Measurements from ENCODE around the gene MOSPD3.

The MOSPD3 gene

DNA sequence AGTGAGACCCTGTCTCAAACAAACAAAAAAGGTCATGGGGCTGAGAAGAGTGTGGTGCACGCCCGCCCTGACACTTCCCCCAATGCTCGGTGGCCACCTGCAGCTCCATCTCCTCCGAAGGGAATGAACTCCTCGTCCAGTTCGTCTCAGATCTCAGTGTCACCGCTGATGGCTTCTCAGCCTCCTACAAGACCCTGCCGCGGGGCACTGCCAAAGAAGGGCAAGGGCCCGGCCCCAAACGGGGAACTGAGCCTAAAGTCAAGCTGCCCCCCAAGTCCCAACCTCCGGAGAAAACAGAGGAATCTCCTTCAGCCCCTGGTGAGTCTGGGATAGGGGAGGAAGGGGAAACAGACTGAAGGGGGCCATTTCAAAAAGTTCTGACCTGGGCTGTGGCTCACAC, 6.0 kb upstream of the MOSPD3 start:
- no peak overlapping the region for H3K4me3 ChIP-seq (ENCODE audit: low read length)
- TF ChIP-seq, protein P1, sequence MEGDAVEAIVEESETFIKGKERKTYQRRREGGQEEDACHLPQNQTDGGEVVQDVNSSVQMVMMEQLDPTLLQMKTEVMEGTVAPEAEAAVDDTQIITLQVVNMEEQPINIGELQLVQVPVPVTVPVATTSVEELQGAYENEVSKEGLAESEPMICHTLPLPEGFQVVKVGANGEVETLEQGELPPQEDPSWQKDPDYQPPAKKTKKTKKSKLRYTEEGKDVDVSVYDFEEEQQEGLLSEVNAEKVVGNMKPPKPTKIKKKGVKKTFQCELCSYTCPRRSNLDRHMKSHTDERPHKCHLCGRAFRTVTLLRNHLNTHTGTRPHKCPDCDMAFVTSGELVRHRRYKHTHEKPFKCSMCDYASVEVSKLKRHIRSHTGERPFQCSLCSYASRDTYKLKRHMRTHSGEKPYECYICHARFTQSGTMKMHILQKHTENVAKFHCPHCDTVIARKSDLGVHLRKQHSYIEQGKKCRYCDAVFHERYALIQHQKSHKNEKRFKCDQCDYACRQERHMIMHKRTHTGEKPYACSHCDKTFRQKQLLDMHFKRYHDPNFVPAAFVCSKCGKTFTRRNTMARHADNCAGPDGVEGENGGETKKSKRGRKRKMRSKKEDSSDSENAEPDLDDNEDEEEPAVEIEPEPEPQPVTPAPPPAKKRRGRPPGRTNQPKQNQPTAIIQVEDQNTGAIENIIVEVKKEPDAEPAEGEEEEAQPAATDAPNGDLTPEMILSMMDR (conservative IDR thresholded peaks at IDR 0.05; ENCODE audit: low read length), result no peak
- DNase-seq (ENCODE audit: low read depth), result no peak

DNA sequence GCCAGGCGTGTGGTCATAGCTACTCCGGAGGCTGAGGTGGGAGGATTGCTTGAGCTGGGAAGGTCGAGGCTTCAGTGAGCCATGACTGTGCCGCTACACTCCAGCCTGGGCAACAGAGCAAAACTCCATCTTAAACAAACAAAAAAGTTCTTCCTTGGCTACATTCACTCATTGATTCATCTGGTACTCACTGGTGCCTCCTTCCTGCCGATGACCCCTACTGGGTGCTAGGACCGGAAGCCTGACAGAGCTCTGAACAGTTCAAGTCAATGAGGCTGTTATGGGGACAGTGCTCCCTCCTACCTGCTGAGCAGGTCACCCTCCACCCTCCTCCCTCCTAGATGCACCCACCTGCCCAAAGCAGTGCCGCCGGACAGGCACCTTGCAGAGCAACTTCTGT, 5.2 kb upstream of the MOSPD3 start:
- DNase-seq (ENCODE audit: low read depth), result no peak
- TF ChIP-seq, protein P1 (conservative IDR thresholded peaks at IDR 0.05; ENCODE audit: low read length), result no peak
- H3K4me3 ChIP-seq (ENCODE audit: low read length), result no peak overlapping the region

DNA sequence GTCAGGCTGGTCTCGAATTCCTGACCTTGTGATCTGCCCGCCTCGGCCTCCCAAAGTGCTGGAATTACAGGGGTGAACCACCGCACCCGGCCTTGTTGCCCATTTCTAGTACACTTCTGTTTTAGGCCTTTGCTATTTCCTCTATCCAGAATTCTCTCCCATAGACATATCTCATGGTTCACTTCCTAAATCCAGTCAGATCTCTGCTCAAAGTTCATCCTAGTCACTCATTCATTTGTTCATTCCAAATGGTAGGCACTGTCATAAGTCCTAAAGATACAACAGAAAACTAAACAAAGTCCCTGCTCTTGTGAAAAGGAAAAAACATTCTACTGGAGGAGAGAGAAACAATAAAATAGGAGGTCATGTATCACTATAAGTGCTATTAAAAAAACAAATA, 2.4 kb upstream of the MOSPD3 start:
- TF ChIP-seq, protein P1 (conservative IDR thresholded peaks at IDR 0.05; ENCODE audit: low read length), result no peak
- no peak overlapping the region for H3K4me3 ChIP-seq (ENCODE audit: low read length)
- no peak for DNase-seq (ENCODE audit: low read depth)

DNA sequence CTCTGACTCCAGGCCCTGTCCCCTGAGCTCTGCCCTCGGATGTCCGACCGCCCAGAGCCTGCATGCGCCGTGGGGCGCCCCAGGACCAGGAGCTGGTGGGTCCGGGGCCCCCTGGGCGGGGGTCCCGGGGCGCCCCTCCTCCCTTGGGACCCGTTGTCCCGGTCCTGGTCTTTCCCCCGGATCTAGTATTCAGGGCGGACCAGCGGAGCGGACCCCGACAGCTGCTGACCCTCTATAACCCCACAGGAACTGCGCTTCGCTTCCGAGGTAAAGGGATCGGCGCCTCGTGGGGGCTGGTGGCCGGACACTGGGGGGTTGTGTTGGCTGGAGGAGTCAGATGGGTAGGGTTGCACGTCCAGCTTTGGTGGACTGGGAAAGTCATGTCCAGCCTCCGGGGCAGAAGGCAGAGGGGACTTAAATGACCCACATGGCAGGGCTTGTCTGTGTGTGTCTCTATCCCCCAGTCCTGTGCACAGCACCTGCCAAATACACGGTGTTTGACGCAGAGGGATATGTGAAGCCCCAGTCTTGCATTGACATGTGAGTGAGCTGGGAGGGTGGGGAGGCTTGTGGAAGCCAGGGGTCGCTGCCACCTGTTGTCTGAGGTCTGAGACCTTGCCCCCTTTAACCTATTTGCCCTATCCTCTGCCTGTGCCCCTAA, 520 bp downstream of the MOSPD3 start:
- H3K4me3 ChIP-seq (ENCODE audit: low read length), result peak overlapping the region; percentile 69
- TF ChIP-seq, protein P1 (conservative IDR thresholded peaks at IDR 0.05; ENCODE audit: low read length), result no peak
- DNase-seq (ENCODE audit: low read depth), result no peak

DNA sequence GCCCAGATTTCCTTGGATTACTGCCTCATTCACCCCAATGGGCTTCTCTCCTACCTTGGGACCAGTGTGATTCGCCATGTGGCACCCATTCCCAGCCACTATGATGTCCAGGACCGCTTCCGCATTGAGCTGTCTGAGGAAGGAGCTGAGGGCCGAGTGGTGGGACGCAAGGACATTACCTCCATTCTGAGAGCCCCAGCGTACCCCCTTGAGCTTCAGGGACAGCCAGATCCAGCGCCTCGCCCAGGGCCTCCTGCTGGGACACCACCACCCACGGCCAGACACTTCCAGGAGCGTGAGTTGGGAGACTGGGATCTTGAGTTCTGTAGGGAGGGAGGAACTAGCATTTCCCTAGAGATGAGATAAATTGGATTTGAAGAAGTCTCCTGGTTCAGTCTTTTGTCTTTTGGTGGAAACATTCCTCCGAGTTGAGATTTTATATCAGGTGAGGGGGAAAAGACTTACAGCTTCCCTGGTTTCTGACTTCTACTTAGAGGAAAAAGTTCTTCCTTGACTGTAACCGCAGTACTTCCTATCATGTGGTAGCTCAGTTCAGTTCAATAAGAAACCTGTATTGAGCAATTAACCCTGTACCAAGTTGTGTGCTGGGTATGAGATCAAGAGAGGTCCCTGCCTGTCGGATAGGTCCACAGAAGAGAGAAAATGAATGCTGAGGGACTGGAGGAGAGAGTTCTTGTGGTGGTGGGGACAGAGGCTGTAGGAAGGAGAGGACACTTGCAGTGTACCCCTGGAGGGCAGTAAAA, 1.3 kb downstream of the MOSPD3 start:
- DNase-seq (ENCODE audit: low read depth), result no peak
- H3K4me3 ChIP-seq (ENCODE audit: low read length), result peak overlapping the region; percentile 69
- TF ChIP-seq, protein P1 (conservative IDR thresholded peaks at IDR 0.05; ENCODE audit: low read length), result no peak

DNA sequence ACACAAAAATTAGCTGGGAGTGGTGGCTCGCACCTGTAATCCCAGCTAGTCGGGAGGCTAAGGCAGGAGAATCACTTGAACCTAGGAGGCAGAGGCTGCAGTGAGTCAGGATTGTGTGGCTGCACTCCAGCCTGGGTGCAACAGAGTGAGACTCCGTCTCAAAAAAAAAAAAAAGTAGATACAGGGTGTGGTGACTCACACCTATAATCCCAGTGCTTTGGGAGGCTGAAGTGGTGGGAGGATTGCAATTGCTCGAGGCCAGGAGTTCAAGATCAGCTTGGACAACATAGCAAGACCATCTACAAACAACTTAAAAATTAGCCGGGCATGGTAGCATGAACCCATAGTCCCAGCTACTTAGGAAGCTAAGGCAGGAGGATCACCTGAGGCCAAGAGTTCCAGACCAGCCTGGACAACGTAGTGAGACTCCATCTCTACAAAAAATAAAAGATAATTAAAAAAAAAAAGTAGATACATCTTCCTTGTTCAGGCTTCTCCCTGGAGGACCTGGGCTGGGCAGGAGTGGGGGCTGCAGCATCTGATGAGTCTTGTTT, 2.0 kb downstream of the MOSPD3 start:
- TF ChIP-seq, protein P1 (conservative IDR thresholded peaks at IDR 0.05; ENCODE audit: low read length), result no peak
- no peak for DNase-seq (ENCODE audit: low read depth)
- no peak overlapping the region for H3K4me3 ChIP-seq (ENCODE audit: low read length)

DNA sequence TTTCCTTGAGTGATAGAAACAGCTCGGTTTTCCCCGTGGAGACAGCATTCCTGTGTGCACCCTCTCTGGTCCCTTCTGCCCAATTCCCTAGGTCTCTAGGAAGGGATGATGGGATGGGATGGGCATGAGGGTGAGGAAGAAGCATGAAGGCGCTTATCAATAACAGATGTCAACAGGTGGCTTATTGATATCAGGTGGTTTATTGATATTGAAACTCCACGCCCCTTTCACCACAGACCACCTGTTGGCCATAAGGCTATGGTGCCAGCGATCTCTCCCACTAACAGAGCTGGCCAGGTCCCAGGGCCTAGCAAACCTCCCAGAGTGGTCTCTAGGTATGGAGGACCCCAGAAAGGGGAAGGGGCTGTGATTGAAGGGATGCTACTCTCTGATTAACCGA, 7.9 kb downstream of the MOSPD3 start:
- TF ChIP-seq, protein P1 (conservative IDR thresholded peaks at IDR 0.05; ENCODE audit: low read length), result no peak
- no peak overlapping the region for H3K4me3 ChIP-seq (ENCODE audit: low read length)
- DNase-seq (ENCODE audit: low read depth), result no peak
